Measurements from ENCODE around the gene HOXB2.
"Not testable (repeated sequence)": the region's sequence is repeated elsewhere in the genome, so short reads cannot be mapped to it uniquely, and the experiment has no call there.

The HOXB2 gene

DNA sequence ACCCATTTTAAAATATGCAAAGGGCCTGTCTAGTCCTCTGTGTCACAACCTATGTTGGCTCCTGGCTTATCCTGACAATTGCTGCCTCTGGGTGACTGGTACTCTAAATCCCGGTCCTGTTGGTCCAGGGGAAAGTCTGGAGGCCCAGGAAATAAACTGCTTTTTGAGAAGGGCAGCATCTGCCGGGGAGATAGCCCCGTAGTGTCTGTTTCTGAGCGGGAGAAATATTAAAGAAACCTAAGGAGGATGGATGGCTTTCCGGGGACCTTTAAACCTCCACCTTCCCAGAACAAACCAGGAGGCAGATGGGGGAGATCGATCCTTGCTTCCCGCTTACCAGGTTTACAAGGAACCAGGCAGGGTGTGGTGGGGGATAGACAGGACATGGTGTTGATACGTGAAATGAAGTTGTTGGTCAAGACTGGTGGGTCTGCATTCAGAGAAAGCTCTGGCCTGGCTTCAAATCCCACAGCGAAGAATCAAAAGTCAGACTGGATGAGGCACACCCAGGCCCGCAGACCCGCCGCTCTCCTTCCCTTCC is 3.8 kb downstream of the HOXB2 start:
- DNase-seq (ENCODE audit: low spot score) = peak; percentile 7

DNA sequence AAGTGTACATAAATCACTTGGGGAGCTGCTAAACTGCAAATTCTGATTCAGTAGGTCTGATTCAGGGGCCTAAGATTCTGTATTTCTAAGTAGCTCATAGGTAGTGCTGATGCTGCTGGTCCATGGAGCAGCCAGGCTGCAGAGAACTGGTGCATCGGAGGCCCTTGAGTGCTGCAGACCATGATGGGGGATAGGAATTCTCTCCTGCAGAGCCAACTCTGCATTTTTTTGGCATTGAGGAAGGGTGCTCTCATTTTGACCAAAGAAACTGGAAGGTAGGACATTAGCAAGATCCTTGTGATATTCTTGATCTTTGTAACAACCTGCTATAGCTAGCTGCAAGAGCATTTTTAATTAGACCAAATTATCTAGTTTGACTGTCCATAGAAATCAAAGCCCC is 4.7 kb downstream of the HOXB2 start:
- no peak for DNase-seq (ENCODE audit: low spot score)

DNA sequence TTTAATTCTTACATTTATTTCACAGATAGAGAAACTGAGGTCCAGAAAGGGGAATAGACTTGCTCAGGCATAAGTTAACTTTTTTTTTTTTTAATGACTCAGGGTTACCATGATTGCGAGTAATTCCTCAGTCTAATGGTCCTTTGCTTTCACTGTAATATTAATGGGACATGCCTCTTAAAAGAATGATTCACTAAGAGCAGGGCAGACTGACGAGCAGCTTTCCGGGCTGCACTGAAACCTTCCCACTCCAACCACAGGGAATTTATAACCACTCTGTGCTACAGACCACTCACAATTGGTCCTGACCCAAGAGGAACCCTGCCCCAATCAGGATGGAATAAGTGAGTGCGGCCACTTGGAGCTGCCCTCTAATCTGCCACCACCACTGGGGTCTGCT is 5.7 kb downstream of the HOXB2 start:
- no peak for DNase-seq (ENCODE audit: low spot score)

DNA sequence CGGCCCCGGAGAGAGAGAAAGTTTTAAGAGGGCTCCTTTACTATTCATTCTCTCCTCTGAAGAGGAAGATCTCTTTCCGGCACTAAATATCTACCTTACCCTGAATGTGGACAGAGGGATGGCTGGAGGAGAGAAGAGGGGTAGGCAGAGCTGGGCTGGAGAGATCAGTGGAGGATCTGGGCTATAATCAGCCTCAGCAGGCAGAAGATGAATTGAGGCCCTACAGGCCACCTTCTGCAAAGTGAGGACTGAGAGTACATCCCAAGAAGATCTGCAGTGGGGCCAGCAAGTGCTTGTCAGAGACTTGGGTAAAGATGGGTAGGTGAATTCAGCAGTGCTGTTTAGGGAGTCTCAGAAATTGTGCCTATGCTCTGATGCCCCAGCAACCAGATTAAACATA is 7.6 kb downstream of the HOXB2 start:
- DNase-seq (ENCODE audit: low spot score) = no peak

DNA sequence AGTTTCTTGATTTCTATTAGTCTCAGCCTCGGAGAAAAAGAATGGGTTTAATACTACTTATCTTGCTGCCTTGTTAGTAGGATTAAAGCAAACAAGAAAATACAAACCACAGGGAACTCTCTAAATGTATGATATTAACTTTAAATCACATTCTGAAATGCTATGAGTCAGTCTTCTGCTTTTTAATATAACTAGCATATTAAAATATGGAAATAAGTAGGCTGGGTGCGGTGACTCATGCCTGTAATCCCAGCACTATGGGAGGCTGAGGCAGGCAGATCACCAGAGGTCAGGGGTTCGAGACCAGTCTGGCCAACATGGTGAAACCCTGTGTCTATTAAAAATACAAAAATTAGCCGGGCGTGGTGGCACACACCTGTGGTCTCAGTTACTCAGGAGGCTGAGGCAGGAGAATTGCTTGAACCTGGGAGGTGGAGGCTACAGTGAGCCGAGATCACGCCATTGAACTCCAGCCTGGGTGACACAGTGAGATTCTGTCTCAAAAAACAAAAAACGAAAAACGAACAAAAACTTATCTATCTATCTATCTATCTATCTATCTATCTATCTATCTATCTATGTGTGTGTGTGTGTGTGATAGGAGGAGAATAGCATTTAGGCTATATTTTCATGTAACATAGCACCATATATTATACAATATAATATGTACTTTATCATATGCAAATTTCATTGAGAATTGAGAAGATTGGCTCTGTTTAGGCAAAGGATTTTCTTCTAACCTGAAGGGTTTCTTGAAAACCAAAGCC is 8.9 kb downstream of the HOXB2 start:
- not testable (repeated sequence) for DNase-seq (ENCODE audit: low spot score)

DNA sequence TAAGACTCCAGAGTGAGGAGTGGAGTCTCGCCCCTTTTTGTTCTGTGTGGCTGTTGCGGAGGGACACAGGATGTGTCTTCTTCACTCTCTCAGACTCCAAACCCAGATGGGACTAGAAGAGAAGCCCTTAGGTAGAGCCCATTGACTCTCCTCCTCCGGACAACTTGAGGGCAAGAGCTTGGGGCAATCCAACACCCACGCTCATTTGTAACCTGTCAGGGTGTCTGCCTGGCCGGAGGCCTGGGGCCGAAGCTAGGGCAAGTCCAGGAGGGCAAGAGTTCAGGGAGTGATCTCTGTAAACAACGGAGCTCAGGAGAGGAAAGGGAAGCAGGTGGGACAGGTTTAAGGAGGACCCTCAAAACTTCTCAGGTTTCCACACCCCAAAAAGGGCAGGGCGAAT is 12.6 kb downstream of the HOXB2 start:
- DNase-seq (ENCODE audit: low spot score) = no peak

DNA sequence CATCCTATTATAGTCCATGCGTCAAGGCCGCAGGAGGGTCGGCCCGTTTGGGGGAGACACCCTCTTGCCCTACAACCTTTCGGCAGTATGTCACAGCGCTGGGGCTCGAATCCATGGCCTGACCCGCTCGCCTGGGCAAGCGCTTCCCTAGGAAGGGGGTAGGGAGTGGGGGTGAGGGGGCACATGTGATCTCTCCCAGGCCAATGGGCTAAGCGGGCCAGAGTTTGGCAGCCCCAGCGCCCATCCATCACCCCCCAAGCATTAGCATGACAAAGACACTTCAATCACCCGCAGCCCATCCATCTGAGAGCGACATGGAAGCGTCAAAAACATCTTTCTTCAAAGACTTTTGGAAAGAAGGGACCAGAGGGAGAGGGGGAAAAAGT is 14.0 kb downstream of the HOXB2 start, which contains the start of gene HOXB1:
TSS of gene HOXB1 (minus strand) at position 125 of the 386 bp plus-strand sequence. CDS start at position 18, 107 bp downstream.
- no peak for DNase-seq (ENCODE audit: low spot score)

DNA sequence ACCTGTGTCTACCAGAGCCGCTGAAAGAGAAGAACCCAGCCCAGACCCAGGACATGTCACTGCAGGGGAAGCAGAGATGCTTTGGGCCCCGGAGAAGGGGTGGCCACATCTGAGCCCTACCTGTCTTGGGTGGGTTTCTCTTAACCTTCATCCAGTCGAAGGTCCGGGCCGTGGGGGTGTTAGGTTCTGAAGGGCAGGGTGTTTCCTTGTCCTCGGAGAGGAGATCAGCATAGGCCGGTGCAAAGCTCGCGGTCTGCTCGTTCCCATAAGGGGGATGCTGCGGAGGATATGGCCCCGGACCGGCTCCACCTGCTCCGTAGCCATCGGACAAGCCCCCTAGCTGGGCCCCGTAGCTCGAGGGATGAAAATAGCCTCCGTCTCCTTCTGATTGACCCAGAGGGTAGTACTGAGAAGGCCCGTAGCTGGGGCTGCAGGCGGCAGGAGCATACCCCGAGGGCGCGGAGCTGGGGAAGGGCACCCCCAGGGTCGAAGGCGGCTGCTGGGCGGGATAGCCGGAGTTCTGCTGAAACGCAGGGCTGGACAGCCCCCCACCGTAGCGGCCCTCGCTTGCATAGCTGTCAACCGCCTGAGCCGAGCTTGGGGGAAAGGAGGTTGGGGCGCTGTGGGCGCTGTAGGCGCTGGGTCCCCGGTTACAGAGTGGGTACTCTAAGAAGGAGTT is 14.6 kb downstream of the HOXB2 start:
- DNase-seq (ENCODE audit: low spot score) = no peak

DNA sequence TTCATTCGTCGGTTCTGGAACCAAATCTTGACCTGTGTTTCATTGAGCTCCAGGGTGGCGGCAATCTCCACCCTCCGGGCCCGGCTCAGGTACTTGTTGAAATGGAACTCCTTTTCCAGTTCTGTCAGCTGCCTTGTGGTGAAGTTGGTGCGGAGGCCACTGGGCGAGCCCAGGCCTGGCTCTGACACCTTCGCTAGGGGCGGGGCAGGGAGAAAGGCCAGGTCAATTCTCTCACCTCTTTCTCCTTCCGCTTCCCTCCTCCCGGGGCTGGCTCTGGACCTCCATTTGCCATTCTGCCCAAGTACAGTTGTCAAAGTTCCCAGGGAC is 15.3 kb downstream of the HOXB2 start:
- no peak for DNase-seq (ENCODE audit: low spot score)

DNA sequence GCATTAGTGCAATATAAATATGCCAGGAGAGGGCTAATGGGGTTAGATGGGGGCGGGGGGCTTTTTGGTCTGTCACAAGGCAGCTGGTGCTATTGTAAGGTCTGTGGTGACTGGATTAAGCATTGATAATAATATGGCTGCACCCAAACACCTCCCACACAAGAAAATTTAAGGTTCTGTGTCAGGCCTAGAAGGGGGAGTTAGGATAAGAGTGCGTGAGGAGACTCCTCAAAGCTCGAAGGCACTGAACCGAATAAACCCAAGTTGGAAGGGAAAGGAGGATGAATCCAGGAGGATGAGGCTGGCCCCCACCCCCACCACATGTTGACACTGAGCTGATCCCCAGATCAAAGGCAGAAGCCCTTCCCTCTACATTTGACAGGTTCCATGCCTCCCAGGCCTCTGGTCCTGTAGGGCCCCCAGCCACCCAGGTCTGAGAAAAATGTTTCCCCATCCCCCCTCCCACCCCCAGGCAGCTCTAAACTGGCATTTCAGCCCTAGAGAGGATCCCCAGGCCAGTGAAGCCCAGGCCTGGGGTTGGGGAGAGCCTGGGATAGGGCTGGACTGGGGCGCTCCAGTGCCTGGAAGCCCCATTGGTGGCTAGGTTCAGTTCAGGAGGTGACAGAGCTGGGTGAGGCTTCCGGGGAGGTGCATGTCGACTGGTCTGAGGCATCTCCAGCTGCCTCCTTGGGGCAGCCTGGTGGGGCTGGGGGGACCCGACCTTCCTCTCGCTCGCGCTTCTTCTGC is 15.8 kb downstream of the HOXB2 start:
- DNase-seq (ENCODE audit: low spot score) = no peak

DNA sequence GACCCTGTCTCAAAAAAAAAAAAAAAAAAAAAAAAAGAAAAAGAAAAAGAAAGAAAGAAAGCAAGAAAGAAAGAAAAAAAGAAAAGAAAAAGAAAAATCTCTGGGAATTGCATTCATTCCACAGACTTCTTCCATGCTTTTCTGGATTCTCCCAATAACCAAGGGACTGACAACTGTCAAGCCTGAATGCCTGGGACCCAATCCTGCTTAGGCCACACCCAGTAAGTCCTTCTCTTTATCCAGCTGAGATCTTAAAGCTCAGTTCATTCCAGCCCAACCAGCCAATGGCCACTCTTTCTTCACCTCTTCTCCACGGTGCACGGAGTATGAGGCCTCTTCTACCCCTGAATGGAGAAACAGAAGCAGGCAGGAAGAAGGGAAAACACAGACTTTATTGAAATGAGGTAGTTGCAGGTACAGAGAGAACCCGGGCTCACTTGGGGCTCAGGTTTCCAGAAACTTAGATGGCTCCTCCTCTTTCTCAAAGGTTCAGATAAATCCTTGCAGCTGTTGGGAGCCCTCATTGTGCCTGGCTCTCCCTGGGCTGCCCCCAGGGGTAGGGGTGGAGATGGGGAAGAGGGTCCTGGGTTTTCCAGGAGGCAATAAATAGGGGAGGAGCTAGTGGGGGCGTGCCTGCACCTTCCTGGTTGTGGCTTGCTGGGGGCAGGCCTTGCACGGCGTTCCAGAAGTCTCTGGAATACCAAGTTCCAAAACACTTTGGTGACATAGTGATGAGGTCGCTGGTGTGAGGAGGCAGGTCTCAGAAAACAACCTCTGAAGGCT is 16.6 kb downstream of the HOXB2 start:
- no peak for DNase-seq (ENCODE audit: low spot score)

DNA sequence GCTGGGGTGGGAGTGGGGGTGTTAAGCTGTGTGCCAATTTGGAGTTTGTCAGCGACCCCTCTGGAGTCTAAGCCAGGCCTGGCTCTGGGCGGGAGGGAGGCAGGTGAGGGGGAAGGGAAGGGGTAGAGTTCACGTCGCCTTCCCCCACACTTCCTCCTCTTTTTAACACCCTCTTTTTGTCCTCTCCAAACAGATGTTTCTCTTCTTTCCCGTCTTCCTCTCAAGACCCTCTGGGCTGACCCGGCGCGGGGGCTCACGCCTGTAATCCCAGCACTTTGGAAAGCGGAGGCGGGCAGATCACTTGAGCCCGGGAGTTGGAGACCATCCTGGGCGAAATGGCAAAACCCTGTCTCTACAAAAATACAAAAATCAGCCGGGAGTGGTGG is 17.4 kb downstream of the HOXB2 start:
- DNase-seq (ENCODE audit: low spot score) = no peak

DNA sequence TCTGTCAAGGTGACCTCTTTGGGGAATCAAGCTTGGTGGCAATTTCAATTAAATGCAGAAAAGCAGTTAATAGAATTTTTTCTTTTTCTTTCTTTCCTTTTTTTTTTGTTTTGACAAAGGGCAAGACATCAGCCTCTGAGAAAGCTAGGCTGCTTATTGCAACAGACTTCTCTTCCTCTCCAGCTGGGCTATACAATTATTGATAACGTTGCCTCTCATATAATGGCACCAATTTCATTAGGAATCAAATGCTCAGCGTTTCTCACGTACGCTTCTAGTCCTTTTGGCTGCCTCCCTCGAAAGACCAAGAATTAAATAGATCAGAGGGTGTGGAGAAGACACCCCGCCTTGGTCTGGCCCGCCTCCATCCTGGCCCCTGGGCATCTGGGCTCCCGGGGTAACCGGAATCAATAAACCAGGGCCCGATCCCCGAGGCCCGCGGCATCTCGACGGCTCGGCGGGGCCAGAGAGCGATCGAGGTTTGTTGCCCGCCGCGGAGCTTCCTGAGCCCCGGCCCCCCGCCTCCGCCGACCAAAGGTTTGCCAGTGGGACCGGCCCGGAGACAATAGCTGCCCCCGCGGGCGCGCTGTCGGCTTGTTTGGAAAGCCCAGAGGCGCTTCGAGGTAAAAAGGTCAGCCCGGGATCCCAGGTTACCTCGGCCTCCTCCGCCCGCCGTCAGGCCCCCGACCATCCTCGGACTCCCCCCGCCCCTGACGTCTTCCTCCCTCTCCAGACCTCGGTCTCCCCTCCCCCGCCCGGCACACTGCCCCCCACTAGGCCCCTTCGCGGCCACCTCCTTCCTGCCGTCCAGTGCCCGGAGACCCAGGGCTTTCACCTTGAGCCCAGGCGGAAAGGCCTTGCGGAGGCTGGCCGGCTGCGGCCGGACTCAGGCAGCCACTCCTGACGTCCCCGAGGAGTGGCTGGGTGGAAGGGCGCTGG is 18.0 kb downstream of the HOXB2 start:
- DNase-seq (ENCODE audit: low spot score) = no peak

DNA sequence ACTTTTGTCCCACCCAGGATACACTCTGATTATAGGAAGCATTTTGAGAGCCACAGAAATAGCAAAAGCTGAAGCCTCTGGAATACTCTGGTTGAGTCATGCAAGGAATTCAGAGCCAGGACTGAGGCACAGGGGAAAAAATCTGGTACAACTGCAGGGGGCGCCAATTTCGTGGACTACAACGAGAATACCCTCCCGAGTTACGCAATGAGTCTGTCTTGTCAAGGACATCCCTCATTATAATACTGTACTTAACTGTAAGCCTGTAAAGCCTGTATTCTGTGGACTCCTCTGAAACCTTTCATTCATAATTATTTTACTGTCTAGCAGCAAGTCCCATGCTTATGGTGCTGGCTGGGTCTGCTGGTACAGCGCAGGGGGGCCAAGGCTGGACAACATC is 21.9 kb downstream of the HOXB2 start:
- DNase-seq (ENCODE audit: low spot score) = peak; percentile 19

DNA sequence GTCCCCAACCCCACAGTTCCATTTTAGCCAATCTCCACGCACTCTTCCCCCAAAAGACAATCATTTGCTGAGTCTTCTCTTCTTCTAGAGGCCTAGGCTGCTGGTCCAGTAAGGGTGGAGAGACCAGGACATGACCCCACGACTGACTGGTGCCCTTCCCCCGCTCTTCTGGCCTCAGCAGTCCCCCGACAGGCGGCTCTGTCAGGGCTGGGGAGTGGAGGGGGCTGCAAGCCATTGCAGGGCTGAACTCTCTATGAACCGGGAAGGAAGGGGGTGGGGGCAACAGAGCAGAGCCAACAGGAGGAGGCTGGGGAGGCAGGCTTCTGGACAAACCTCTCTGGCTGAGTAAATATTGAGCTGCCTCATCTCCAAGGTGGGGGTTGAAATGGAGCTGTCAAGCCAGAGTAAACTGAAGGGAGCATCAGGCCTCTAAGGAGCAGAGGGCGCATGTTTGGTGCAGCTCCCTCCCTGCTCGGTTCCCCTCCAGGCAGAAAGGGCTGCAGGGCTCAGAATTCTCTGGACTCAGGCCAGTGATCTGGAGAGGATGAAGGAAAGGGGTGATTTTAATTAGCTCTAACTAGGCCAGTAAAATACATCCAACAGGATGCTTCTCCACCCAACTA is 22.8 kb downstream of the HOXB2 start:
- no peak for DNase-seq (ENCODE audit: low spot score)

DNA sequence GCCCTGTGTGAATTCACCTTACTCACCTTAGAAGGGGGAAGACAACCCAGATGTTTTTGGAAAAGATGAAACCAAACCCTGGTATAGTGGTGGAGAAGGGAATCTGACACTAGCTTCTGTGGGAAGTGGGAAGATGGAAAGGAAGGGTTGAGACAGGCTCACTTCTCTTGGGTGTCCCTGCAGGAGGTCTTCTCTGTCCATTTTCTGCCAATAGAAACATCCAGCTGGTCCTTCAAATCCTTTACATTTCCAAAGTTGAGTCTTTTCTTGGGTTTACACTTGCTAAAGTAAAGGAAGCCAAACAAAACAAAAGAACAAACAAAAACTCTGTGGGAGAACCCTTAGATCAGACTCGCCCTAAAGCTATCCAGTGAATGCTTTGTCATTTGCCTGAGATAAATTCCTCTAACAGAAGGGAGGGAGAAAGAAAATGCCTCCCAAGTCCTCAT is 24.3 kb downstream of the HOXB2 start:
- no peak for DNase-seq (ENCODE audit: low spot score)

DNA sequence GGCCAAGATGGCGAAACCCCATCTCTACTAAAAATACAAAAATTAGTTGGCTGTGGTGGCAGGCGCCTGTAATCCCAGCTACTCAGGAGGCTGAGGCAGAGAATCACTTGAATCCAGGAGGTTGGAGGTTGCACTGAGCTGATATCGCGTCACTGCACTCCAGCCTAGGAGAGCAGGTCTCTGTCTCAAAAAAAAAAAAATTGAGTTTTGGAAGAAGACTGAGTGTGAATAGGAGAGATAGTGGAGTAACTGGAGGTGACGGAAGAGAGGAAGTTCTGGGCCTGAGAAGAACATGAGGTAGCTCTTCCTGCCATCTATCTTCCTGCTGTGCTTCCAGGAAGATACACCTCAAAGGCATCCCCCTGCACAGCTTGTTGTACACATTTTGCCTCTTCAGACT is 25.5 kb downstream of the HOXB2 start:
- DNase-seq (ENCODE audit: low spot score) = no peak

DNA sequence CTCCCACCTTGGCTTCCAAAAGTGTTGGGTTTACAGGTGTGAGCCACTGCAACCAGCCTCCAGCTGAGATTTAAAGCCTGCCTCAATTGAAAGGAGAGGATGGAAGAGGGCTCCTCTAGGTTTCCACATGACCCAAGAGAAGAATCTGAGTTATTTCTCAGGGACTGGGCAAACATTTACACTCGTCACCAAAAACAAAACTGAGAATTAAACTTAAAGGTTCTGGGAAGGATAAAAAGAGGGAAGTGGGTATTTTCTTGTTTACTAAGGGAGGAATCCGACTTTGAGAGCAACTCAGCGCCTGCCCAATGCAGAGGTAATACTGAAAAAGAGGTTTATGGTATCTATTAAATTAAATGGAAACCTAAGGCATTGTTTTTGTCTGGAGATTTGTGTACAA is 27.4 kb downstream of the HOXB2 start:
- DNase-seq (ENCODE audit: low spot score) = no peak

DNA sequence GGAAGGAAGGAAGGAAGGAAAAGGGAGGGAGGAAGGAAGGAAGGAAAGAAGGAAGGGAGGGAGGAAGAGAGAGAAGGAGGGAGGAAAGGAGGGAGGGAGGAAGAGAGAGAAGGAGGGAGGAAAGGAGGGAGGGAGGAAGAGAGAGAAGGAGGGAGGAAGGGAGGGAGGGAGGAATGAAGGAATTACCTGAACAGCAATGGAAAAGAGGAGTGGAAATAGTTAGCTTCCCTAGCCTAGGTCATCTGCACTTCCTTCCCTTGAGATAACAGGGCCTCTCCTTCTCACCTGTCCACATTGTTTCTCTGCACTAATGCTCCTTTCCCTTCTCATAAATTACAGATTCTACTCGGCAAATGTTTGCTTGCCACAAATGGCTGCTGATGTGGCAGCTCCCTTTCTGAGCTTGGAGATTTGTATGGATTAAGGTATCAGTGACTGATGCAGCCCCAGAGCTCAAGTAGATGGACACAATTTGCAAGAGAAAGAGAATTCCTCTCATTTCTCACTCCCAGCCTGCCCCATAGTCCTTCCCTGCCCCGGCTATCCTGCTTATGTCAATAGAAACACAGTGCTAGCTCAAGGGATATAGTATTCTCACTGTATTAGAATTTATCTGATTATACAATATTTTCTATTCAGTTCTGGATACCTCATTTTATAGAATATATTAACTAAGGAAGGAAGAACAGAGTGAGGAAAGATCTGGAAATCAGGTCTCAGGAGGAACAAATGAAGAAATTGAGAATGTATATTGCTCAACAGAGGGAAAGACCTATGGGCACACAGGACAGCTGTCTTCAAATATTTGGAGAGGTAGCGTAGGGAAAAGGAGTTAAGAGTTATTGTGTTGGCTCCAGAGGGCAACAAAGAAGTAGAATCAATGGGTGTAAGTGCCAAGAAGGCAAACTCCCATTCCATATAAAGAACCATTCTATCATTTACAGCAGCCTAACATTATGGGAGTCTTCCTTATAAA is 28.7 kb downstream of the HOXB2 start:
- no peak for DNase-seq (ENCODE audit: low spot score)

All from hematopoietic multipotent progenitor cell treated with erythropoietin and hydrocortisone succinate and interleukin-3 and kit ligand, for 15 days (in vitro differentiated cells).